WTC11 (cell line): ENCODE measurements around the gene MSI2. TPM values are rescaled to one million over a fixed set of nuclear protein-coding genes. Genes with fewer than 3 reads are reported as not detected.

ENCODE experiments used
- ATAC-seq: fragments of 200-7000 bp; cut with Tn5 transposase; 2 replicates; pipeline ENCODE4 v1.10.0; 2021; ENCODE audit warnings: mild to moderate bottlenecking, moderate library complexity
- CTCF ChIA-PET: fragments of 300-600 bp; sonication (Branson Sonifier 250); formaldehyde crosslinking; loops from one replicate; lab custom pipeline; 2021; ENCODE audit warnings: antibody characterized with exemption; lab: Charles Lee
- POLR2A ChIA-PET: fragments of 350-600 bp; sonication (Branson Sonifier 250); formaldehyde crosslinking; loops from one replicate; lab custom pipeline; 2021; ENCODE audit warnings: antibody characterized with exemption; lab: Charles Lee
- DNase-seq: peaks from one replicate; pipeline ENCODE4 v3.0.0; 2021; ENCODE audit warnings: low spot score
- H3K27ac Mint-ChIP-seq: 2 replicates; pipeline ENCODE4 v1.8.0; 2021; ENCODE audit warnings: mixed read lengths
- H3K27me3 Mint-ChIP-seq: 2 replicates; pipeline ENCODE4 v1.8.0; 2021; ENCODE audit warnings: low read depth, mild to moderate bottlenecking, moderate library complexity, mixed read lengths
- H3K36me3 Mint-ChIP-seq: 2 replicates; pipeline ENCODE4 v1.8.0; 2021; ENCODE audit warnings: mixed read lengths
- H3K4me1 Mint-ChIP-seq: 2 replicates; pipeline ENCODE4 v1.8.0; 2022; ENCODE audit warnings: mixed read lengths
- H3K4me3 Mint-ChIP-seq: 2 replicates; pipeline ENCODE4 v1.8.0; 2021; ENCODE audit warnings: mild to moderate bottlenecking, moderate library complexity, mixed read lengths
- H3K9me3 Mint-ChIP-seq: 2 replicates; pipeline ENCODE4 v1.8.0; 2021; ENCODE audit warnings: mixed read lengths
- CREB1 ChIP-seq: sonication (generic); formaldehyde crosslinking; IDR thresholded peaks from 2 replicates; pipeline ENCODE4 v1.8.0; 2023; ENCODE audit warnings: mild to moderate bottlenecking, missing genetic modification reagents
- EMX1 ChIP-seq: fragments of 250-450 bp; sonication (Bioruptor Pico); IDR thresholded peaks from 2 replicates; pipeline ENCODE4 v1.8.0; 2021; ENCODE audit warnings: mild to moderate bottlenecking
- FOXK1 ChIP-seq: sonication (generic); formaldehyde crosslinking; IDR thresholded peaks from 2 replicates; pipeline ENCODE4 v1.8.0; 2022; ENCODE audit warnings: mild to moderate bottlenecking, moderate library complexity, missing genetic modification reagents
- GTF2I ChIP-seq: fragments of 250-450 bp; sonication (Bioruptor Pico); conservative IDR thresholded peaks from 2 replicates; pipeline ENCODE4 v1.4.0; 2021; ENCODE audit warnings: mild to moderate bottlenecking
- MXD4 ChIP-seq: fragments of 250-450 bp; sonication (Bioruptor Pico); IDR thresholded peaks from 2 replicates; pipeline ENCODE4 v1.8.0; 2021; ENCODE audit warnings: mild to moderate bottlenecking, moderate library complexity, borderline replicate concordance
- NFE2L1 ChIP-seq: sonication (generic); formaldehyde crosslinking; IDR thresholded peaks from 2 replicates; pipeline ENCODE4 v1.8.1; 2023; ENCODE audit warnings: missing genetic modification reagents
- NFYB ChIP-seq: sonication (generic); formaldehyde crosslinking; conservative IDR thresholded peaks from 2 replicates; pipeline ENCODE4 v1.8.0; 2022; ENCODE audit warnings: low read depth, missing genetic modification reagents
- SOX15 ChIP-seq: fragments of 250-450 bp; sonication (Bioruptor Pico); IDR thresholded peaks from 2 replicates; pipeline ENCODE4 v1.9.0; 2021; ENCODE audit warnings: mild to moderate bottlenecking
- ZNF232 ChIP-seq: sonication (generic); formaldehyde crosslinking; IDR thresholded peaks from 2 replicates; pipeline ENCODE4 v1.8.0; 2022; ENCODE audit warnings: mild to moderate bottlenecking, missing genetic modification reagents
- ZNF263 ChIP-seq: sonication (generic); formaldehyde crosslinking; IDR thresholded peaks from 2 replicates; pipeline ENCODE4 v1.8.1; 2022; ENCODE audit warnings: low read depth, mild to moderate bottlenecking, moderate library complexity, missing genetic modification reagents
- ZNF317 ChIP-seq: sonication (generic); formaldehyde crosslinking; IDR thresholded peaks from 2 replicates; pipeline ENCODE4 v1.8.1; 2023; ENCODE audit warnings: low read depth, mild to moderate bottlenecking, moderate library complexity, missing genetic modification reagents, borderline replicate concordance
- total RNA-seq: library from RNA; stranded (reverse); gene quantifications from 3 replicates; pipeline ENCODE4 v1.2.3, GENCODE V29; 2021
- TF ChIP-seq, protein P1 (sequence below): sonication (generic); formaldehyde crosslinking; IDR thresholded peaks from 2 replicates; pipeline ENCODE4 v1.8.0; 2023; ENCODE audit warnings: mild to moderate bottlenecking, missing genetic modification reagents
- TF ChIP-seq, protein P2 (sequence below): fragments of 250-450 bp; sonication (Bioruptor Pico); IDR thresholded peaks from 2 replicates; pipeline ENCODE4 v1.9.0; 2021; ENCODE audit warnings: mild to moderate bottlenecking
- TF ChIP-seq, protein P3 (sequence below): sonication (generic); formaldehyde crosslinking; IDR thresholded peaks from 2 replicates; pipeline ENCODE4 v1.8.0; 2022; ENCODE audit warnings: mild to moderate bottlenecking, missing genetic modification reagents
- TF ChIP-seq, protein P4 (sequence below): sonication (generic); formaldehyde crosslinking; IDR thresholded peaks from 2 replicates; pipeline ENCODE4 v1.8.1; 2023; ENCODE audit warnings: mild to moderate bottlenecking, missing genetic modification reagents, borderline replicate concordance
- TF ChIP-seq, protein P5 (sequence below): sonication (generic); formaldehyde crosslinking; IDR thresholded peaks from 2 replicates; pipeline ENCODE4 v1.8.1; 2022; ENCODE audit warnings: low read depth, missing genetic modification reagents, borderline replicate concordance
- TF ChIP-seq, protein P6 (sequence below): fragments of 250-450 bp; sonication (Bioruptor Pico); IDR thresholded peaks from 2 replicates; pipeline ENCODE4 v1.8.0; 2021; ENCODE audit warnings: mild to moderate bottlenecking
- TF ChIP-seq, protein P7 (sequence below): sonication (generic); formaldehyde crosslinking; IDR thresholded peaks from 2 replicates; pipeline ENCODE4 v1.8.1; 2022; ENCODE audit warnings: mild to moderate bottlenecking, moderate library complexity, missing genetic modification reagents

MSI2 gene
- total RNA-seq, 1 experiment from 2014 or later = 82.1 TPM

DNA sequence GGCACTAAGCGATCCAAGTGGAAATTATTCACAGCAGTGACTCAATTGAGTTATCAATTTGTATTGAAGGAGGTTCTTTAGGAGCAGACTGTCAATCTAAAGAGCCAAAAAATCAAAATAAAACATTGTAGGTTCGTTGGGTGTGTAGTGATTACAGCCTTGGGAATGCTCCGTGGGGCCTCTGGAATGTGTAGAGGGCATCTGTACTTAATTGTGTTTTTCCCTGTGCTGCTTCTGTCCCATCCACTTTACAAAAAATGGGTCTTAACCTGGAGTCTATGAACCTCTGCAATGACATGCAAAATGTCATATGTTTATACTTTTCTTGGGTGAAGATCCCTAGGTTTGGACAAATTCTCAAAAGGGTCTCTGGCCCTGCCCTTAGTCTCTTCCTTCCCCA lies 273.7 kb downstream of the MSI2 start (continued):
- TF ChIP-seq MXD4 (CRISPR knock-in tag) = no peak
- TF ChIP-seq GTF2I (CRISPR knock-in tag) = no peak

DNA sequence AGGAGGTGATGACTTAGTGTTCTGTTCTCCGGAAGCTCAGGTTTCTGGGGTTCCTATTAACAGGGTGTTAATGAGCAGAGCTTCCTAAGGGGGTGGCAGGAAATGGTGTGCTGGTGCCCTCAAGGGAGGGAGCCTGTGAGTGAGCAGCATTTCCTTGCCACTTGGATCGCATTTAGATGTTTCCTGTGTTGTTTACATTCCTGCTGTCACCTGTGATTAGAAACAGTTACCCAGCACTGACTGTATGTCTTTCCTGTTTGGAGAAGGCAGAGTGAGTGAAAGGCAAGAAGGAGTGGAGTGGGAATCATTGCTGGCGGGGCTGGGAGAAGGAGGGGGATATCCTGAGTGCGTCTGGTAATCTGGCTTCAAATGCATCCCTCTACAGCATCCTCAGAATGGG lies 274.2 kb downstream of the MSI2 start:
- peak; percentile 48 for ATAC-seq
- Mint-ChIP-seq H3K36me3 (no peaks in the 10 kb centered on the region), H3K4me3 (no peak overlapping the region), H3K9me3 (no peaks in the 10 kb centered on the region), H3K27me3 (no peaks in the 10 kb centered on the region), H3K4me1 (peaks cover 30% of the 10 kb centered on the region), H3K27ac (peak overlapping the region; percentile 91)
- ChIA-PET CTCF (interaction anchor here (1.3 kb wide), 1 partner anchor 67 kb away, joined by 5 read pairs; no protein-coding TSS in a partner anchor), POLR2A (no interaction called here)
- TF ChIP-seq ZNF232 (CRISPR knock-in tag) (no peak), ZNF263 (CRISPR knock-in tag) (no peak), FOXK1 (CRISPR knock-in tag) (peak; percentile 86; the same call in 1 of the 2 replicates), NFYB (CRISPR knock-in tag) (no peak)
- TF ChIP-seq, protein P1, sequence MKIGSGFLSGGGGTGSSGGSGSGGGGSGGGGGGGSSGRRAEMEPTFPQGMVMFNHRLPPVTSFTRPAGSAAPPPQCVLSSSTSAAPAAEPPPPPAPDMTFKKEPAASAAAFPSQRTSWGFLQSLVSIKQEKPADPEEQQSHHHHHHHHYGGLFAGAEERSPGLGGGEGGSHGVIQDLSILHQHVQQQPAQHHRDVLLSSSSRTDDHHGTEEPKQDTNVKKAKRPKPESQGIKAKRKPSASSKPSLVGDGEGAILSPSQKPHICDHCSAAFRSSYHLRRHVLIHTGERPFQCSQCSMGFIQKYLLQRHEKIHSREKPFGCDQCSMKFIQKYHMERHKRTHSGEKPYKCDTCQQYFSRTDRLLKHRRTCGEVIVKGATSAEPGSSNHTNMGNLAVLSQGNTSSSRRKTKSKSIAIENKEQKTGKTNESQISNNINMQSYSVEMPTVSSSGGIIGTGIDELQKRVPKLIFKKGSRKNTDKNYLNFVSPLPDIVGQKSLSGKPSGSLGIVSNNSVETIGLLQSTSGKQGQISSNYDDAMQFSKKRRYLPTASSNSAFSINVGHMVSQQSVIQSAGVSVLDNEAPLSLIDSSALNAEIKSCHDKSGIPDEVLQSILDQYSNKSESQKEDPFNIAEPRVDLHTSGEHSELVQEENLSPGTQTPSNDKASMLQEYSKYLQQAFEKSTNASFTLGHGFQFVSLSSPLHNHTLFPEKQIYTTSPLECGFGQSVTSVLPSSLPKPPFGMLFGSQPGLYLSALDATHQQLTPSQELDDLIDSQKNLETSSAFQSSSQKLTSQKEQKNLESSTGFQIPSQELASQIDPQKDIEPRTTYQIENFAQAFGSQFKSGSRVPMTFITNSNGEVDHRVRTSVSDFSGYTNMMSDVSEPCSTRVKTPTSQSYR (CRISPR knock-in tag) = no peak
- TF ChIP-seq, protein P2, sequence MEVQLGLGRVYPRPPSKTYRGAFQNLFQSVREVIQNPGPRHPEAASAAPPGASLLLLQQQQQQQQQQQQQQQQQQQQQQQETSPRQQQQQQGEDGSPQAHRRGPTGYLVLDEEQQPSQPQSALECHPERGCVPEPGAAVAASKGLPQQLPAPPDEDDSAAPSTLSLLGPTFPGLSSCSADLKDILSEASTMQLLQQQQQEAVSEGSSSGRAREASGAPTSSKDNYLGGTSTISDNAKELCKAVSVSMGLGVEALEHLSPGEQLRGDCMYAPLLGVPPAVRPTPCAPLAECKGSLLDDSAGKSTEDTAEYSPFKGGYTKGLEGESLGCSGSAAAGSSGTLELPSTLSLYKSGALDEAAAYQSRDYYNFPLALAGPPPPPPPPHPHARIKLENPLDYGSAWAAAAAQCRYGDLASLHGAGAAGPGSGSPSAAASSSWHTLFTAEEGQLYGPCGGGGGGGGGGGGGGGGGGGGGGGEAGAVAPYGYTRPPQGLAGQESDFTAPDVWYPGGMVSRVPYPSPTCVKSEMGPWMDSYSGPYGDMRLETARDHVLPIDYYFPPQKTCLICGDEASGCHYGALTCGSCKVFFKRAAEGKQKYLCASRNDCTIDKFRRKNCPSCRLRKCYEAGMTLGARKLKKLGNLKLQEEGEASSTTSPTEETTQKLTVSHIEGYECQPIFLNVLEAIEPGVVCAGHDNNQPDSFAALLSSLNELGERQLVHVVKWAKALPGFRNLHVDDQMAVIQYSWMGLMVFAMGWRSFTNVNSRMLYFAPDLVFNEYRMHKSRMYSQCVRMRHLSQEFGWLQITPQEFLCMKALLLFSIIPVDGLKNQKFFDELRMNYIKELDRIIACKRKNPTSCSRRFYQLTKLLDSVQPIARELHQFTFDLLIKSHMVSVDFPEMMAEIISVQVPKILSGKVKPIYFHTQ (CRISPR knock-in tag) = no peak
- TF ChIP-seq, protein P3, sequence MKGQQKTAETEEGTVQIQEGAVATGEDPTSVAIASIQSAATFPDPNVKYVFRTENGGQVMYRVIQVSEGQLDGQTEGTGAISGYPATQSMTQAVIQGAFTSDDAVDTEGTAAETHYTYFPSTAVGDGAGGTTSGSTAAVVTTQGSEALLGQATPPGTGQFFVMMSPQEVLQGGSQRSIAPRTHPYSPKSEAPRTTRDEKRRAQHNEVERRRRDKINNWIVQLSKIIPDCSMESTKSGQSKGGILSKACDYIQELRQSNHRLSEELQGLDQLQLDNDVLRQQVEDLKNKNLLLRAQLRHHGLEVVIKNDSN = no peak
- TF ChIP-seq, protein P4, sequence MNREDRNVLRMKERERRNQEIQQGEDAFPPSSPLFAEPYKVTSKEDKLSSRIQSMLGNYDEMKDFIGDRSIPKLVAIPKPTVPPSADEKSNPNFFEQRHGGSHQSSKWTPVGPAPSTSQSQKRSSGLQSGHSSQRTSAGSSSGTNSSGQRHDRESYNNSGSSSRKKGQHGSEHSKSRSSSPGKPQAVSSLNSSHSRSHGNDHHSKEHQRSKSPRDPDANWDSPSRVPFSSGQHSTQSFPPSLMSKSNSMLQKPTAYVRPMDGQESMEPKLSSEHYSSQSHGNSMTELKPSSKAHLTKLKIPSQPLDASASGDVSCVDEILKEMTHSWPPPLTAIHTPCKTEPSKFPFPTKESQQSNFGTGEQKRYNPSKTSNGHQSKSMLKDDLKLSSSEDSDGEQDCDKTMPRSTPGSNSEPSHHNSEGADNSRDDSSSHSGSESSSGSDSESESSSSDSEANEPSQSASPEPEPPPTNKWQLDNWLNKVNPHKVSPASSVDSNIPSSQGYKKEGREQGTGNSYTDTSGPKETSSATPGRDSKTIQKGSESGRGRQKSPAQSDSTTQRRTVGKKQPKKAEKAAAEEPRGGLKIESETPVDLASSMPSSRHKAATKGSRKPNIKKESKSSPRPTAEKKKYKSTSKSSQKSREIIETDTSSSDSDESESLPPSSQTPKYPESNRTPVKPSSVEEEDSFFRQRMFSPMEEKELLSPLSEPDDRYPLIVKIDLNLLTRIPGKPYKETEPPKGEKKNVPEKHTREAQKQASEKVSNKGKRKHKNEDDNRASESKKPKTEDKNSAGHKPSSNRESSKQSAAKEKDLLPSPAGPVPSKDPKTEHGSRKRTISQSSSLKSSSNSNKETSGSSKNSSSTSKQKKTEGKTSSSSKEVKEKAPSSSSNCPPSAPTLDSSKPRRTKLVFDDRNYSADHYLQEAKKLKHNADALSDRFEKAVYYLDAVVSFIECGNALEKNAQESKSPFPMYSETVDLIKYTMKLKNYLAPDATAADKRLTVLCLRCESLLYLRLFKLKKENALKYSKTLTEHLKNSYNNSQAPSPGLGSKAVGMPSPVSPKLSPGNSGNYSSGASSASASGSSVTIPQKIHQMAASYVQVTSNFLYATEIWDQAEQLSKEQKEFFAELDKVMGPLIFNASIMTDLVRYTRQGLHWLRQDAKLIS (CRISPR knock-in tag) = no peak
- DNase-seq = no peak

- no peaks in the 10 kb centered on the region for H3K27me3 Mint-ChIP-seq
- no peak overlapping the region for H3K27ac Mint-ChIP-seq
- H3K9me3 Mint-ChIP-seq = no peaks in the 10 kb centered on the region
- no peak for ATAC-seq
- ChIA-PET CTCF (interaction anchor here (1.3 kb wide), 1 partner anchor 67 kb away, joined by 5 read pairs; no protein-coding TSS in a partner anchor), POLR2A (no interaction called here)
- H3K4me3 Mint-ChIP-seq = no peak overlapping the region
- peaks cover 30% of the 10 kb centered on the region for H3K4me1 Mint-ChIP-seq
- H3K36me3 Mint-ChIP-seq = no peaks in the 10 kb centered on the region
- no peak for DNase-seq
- no peak for TF ChIP-seq NFE2L1 (CRISPR knock-in tag)
- TF ChIP-seq, protein P5, sequence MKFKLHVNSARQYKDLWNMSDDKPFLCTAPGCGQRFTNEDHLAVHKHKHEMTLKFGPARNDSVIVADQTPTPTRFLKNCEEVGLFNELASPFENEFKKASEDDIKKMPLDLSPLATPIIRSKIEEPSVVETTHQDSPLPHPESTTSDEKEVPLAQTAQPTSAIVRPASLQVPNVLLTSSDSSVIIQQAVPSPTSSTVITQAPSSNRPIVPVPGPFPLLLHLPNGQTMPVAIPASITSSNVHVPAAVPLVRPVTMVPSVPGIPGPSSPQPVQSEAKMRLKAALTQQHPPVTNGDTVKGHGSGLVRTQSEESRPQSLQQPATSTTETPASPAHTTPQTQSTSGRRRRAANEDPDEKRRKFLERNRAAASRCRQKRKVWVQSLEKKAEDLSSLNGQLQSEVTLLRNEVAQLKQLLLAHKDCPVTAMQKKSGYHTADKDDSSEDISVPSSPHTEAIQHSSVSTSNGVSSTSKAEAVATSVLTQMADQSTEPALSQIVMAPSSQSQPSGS (CRISPR knock-in tag) = no peak
- TF ChIP-seq, protein P6, sequence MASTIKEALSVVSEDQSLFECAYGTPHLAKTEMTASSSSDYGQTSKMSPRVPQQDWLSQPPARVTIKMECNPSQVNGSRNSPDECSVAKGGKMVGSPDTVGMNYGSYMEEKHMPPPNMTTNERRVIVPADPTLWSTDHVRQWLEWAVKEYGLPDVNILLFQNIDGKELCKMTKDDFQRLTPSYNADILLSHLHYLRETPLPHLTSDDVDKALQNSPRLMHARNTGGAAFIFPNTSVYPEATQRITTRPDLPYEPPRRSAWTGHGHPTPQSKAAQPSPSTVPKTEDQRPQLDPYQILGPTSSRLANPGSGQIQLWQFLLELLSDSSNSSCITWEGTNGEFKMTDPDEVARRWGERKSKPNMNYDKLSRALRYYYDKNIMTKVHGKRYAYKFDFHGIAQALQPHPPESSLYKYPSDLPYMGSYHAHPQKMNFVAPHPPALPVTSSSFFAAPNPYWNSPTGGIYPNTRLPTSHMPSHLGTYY (CRISPR knock-in tag) = no peak
- no peak for TF ChIP-seq SOX15 (CRISPR knock-in tag)
- TF ChIP-seq ZNF317 (CRISPR knock-in tag) = no peak
- TF ChIP-seq EMX1 = no peak
- TF ChIP-seq, protein P7, sequence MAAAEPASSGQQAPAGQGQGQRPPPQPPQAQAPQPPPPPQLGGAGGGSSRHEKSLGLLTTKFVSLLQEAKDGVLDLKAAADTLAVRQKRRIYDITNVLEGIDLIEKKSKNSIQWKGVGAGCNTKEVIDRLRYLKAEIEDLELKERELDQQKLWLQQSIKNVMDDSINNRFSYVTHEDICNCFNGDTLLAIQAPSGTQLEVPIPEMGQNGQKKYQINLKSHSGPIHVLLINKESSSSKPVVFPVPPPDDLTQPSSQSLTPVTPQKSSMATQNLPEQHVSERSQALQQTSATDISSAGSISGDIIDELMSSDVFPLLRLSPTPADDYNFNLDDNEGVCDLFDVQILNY (CRISPR knock-in tag) = no peak
- TF ChIP-seq CREB1 (CRISPR knock-in tag) = no peak
Measured at GRCh38 chr17:57531078-57531477, 274.8 kb downstream of the MSI2 start.
